ENCODE data around the gene MSTN.

GRCh38 chr2:190094316-190094871 is 31.9 kb upstream of the MSTN start:
- TF ChIP-seq POLR2A (IDR thresholded peaks at IDR 0.05; ENCODE audit: low read depth, low read length) (no peak), CTCF (IDR thresholded peaks at IDR 0.05; ENCODE audit: extremely low read depth in 1 of 2, insufficient read depth in 1 of 2, low read depth in 1 of 2, low read length in 2 of 2) (no peak), MAX (IDR thresholded peaks at IDR 0.05; ENCODE audit: insufficient read depth, insufficient read length) (no peak), POLR2AphosphoS5 (IDR thresholded peaks at IDR 0.05; ENCODE audit: insufficient read depth, low read depth, low read length) (no peak), EZH2 (IDR thresholded peaks at IDR 0.05; ENCODE audit: borderline replicate concordance, low read depth, low read length, severe bottlenecking) (no peak), MYC (IDR thresholded peaks at IDR 0.05; ENCODE audit: low read depth, low read length) (no peak)

All from endothelial cell of umbilical vein (primary cell).